Stimulated activated CD8-positive, alpha-beta memory T cell treated with anti-CD3 and anti-CD28 coated beads, Interleukin-2, amount 100 ng/mL, for 1 hour (primary cell): Measurements from ENCODE around the gene PMEPA1.
"Not testable (repeated sequence)": the region's sequence is repeated elsewhere in the genome, so short reads cannot be mapped to it uniquely, and the experiment has no call there.

Experiments
- DNase-seq, 2 donors: peaks; one replicate each; pipeline ENCODE4 v3.0.0-alpha.2; 2020; ENCODE audit warnings: low read depth in 2 of 2

The PMEPA1 gene

GRCh38 chr20:57650756-57651483 lies 58.9 kb downstream of the PMEPA1 start:
- no peak for DNase-seq

- no peak for DNase-seq
Observed at GRCh38 chr20:57650266-57650665, 59.5 kb downstream of the PMEPA1 start.

GRCh38 chr20:57649617-57650015 lies 60.2 kb downstream of the PMEPA1 start:
- DNase-seq = no peak

GRCh38 chr20:57648878-57649616 lies 60.8 kb downstream of the PMEPA1 start:
- DNase-seq = no peak

GRCh38 chr20:57647933-57648785 lies 61.7 kb downstream of the PMEPA1 start:
- DNase-seq = no peak

GRCh38 chr20:57647006-57647932 lies 62.5 kb downstream of the PMEPA1 start:
- no peak for DNase-seq

- no peak for DNase-seq
Observed at GRCh38 chr20:57638895-57639236, 70.9 kb downstream of the PMEPA1 start.

- no peak for DNase-seq
Observed at GRCh38 chr20:57638173-57638894, 71.5 kb downstream of the PMEPA1 start.

- DNase-seq = no peak
Observed at GRCh38 chr20:57633945-57634491, 75.8 kb downstream of the PMEPA1 start.

- no peak for DNase-seq
Observed at GRCh38 chr20:57632286-57632685, 77.5 kb downstream of the PMEPA1 start.

- no peak for DNase-seq
Observed at GRCh38 chr20:57630061-57630460, 79.8 kb downstream of the PMEPA1 start.

GRCh38 chr20:57629491-57629901 lies 80.3 kb downstream of the PMEPA1 start:
- DNase-seq = not testable (repeated sequence)

GRCh38 chr20:57628962-57629308 lies 80.9 kb downstream of the PMEPA1 start:
- not testable (repeated sequence) for DNase-seq

GRCh38 chr20:57628047-57628961 lies 81.5 kb downstream of the PMEPA1 start:
- DNase-seq = no peak

- no peak for DNase-seq
Observed at GRCh38 chr20:57627339-57627738, 82.5 kb downstream of the PMEPA1 start.

GRCh38 chr20:57625978-57626377 lies 83.8 kb downstream of the PMEPA1 start:
- no peak for DNase-seq

- no peak for DNase-seq
Observed at GRCh38 chr20:57625181-57625958, 84.4 kb downstream of the PMEPA1 start.

GRCh38 chr20:57624124-57624523 lies 85.7 kb downstream of the PMEPA1 start:
- no peak for DNase-seq
